SU-DHL-6 (cell line): Measurements from ENCODE around the gene ATP13A5.

Experiments
- CTCF ChIP-seq: fragments of 200-600 bp; sonication (generic); IDR thresholded peaks from one replicate; pipeline ENCODE4 v1.5.1; 2017; ENCODE audit warnings: antibody characterized with exemption, mild to moderate bottlenecking, low read length, moderate library complexity; ENCODE audit not compliant: insufficient read depth, poor library complexity, severe bottlenecking
- EZH2phosphoT487 ChIP-seq: fragments of 200-600 bp; sonication (generic), shearing (Covaris generic); conservative IDR thresholded peaks from 2 replicates; pipeline ENCODE4 v1.6.1; 2018; ENCODE audit warnings: mild to moderate bottlenecking, antibody characterized with exemption, low read length, moderate library complexity, mixed read lengths

GRCh38 chr3:193241716-193242115, 136.8 kb downstream of the ATP13A5 start:
- no peak for TF ChIP-seq EZH2phosphoT487
- no peak for TF ChIP-seq CTCF
